VCaP (cell line): ENCODE data around the gene CFAP90.
A peak's percentile ranks its signal among the peaks of the same experiment; 100 is the strongest.

Experiments used
- H3K27ac ChIP-seq: fragments of 450-650 bp; 2 replicates; pipeline ENCODE4 v1.5.1; 2017
- TF ChIP-seq, protein P1 (sequence below): fragments of 450-650 bp; conservative IDR thresholded peaks from 2 replicates; pipeline ENCODE4 v1.5.1; 2017; ENCODE audit warnings: mild to moderate bottlenecking, moderate library complexity

The CFAP90 gene, protein sequence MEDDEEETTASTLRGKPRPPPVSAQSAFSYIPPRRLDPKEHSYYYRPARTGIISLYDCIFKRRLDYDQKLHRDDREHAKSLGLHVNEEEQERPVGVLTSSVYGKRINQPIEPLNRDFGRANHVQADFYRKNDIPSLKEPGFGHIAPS

DNA sequence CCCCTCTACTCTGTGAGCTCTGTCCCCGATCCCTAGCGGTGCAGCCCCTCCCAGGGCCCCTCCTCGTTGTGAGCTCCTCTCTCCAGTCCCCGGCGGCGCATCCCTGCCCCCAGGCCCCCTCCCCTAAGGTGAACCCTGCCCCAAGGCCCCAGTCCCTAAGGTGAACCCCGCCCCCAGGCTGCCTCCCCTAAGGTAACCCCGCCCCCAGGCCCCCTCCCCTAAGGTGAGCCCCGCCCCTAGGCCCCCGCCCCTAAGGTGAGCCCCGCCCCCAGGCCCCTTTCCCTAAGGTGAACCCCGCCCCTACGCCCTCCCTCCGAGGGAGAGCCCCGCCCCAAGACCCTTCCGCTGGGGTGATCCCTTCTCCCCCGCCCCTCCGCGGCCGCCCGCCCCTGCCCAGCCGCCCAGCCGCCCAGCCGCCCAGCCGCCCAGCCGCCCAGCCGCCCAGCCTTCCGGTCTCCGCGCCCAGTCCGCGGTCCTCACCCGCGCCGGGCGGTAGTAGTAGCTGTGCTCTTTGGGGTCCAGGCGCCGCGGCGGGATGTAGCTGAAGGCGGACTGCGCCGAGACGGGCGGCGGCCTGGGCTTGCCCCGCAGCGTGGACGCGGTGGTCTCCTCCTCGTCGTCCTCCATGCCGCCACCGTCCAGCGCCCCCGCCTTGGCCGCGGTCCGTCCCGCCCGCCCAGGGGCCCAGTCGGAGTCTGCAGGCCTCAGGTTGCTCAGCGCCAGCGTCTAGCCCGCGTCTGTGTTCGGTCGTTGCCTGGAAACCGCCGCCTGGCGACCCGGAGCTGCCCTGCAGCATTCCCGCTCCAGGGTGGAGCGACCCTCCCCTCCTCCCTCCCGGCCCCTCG lies at the start of gene CFAP90:
TSS of gene CFAP90 (minus strand) at position 739 of the 845 bp plus-strand sequence. CDS start at position 627, 112 bp downstream.
- TF ChIP-seq, protein P1, sequence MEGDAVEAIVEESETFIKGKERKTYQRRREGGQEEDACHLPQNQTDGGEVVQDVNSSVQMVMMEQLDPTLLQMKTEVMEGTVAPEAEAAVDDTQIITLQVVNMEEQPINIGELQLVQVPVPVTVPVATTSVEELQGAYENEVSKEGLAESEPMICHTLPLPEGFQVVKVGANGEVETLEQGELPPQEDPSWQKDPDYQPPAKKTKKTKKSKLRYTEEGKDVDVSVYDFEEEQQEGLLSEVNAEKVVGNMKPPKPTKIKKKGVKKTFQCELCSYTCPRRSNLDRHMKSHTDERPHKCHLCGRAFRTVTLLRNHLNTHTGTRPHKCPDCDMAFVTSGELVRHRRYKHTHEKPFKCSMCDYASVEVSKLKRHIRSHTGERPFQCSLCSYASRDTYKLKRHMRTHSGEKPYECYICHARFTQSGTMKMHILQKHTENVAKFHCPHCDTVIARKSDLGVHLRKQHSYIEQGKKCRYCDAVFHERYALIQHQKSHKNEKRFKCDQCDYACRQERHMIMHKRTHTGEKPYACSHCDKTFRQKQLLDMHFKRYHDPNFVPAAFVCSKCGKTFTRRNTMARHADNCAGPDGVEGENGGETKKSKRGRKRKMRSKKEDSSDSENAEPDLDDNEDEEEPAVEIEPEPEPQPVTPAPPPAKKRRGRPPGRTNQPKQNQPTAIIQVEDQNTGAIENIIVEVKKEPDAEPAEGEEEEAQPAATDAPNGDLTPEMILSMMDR = peak; percentile 59
- peak within 1 kb of the TSS; percentile 93 for H3K27ac ChIP-seq

DNA sequence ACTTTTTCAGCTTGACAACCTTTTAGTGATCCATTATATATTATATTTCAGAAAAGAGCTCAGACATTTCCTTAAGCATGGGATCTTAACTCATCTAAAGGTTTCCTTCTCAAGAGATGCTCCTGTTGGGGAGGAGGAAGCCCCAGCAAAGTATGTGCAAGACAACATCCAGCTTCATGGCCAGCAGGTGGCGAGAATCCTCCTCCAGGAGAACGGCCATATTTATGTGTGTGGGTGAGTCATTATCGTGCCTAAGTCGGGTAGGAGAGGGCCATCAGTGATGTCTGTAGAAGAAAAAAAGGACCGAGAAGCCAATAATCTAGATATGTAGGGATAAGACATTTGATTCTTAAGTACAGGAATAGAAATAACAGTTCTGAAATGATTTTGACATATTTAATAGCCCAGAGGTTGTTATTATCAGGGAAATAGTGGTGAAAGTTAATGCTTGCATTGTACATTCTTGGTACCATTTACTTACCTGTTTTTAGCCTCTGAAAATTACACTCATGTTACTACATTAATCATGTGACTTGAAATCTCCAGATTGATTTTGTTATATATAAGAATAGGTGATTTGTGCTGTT lies 46.2 kb upstream of the CFAP90 start:
- TF ChIP-seq, protein P1 = peak; percentile 81
- no peak overlapping the region for H3K27ac ChIP-seq

DNA sequence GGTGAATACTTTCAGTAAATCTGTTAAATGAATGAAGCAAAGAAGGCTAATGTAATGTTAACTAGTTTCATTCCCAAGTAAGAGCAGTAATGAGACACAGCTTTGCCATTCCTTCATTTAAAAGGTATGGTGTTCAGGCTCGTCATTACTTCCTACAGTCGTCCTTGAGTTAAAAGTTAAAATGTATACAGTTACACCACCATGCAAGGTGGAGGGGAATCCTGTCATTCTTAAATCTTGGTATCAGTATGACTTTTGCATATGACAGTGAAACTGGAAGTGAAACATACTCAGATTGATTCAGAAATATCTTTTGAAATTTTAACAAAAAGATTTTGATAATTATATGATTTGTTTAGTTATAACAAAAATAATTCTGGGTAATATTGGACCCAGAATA lies 43.9 kb upstream of the CFAP90 start:
- TF ChIP-seq, protein P1 = no peak
- H3K27ac ChIP-seq = no peak overlapping the region

DNA sequence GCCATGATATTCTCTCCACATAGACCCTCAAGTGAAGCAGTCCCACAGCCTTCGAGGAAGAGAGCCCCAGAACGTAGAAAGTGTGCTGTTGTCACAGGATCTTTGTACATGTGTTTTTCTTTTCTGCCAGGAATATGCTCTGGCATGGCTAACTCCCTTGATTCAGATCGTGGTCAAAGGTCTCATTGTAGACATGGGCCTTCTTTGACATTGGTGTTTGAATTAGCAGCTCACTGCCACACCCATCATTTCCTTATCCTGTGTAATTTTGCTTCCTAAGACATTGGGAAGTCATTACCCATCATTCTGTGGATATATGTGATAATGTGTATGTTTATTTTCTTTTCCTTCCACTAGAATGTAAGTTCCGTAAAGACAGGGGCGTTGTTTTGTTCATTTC lies 43.5 kb upstream of the CFAP90 start:
- TF ChIP-seq, protein P1 = no peak
- H3K27ac ChIP-seq = no peak overlapping the region

DNA sequence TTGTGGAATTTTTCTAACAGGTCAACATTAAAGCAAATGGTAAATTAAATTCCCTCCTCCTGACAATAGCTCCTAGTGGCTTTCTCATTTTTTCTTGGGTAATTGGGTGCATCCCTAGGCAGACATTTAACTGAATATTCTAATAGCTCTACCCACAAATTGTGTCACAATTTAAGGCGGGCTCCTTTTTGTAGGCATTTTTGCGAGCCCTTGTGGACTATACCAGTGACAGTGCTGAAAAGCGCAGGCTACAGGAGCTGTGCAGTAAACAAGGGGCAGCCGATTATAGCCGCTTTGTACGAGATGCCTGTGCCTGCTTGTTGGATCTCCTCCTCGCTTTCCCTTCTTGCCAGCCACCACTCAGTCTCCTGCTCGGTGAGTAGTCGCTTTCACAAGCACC lies 38.0 kb upstream of the CFAP90 start:
- TF ChIP-seq, protein P1 = no peak
- H3K27ac ChIP-seq = no peak overlapping the region

DNA sequence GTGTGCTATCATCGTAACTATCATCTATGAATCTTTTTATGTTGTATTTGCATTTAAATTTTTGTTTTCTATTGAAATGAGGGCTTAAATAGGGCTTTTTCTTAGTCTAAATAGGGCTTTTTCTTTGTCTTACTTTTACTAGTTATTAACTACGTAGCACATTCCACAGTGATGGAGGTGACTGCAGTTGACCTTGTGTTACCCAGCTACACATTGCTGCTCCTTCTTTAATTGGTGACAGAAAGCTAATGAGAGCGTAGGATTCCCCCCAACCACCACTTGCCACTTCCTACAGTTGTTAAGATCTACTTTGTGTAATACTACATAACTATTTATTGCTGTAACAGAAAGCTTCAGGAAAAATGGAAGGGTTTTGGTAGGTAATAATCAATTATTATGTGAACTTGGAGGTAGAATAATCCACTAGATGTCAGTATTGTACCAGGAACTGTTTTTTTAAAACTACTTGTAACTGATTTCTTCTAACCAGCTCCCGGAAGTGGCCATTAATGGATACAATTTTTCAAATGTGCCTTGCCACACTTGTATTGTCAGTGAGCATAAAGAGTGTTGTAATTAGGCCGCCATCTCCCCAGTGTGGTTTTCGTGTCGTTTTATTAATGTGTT lies 36.0 kb upstream of the CFAP90 start:
- TF ChIP-seq, protein P1 = peak; percentile 81
- no peak overlapping the region for H3K27ac ChIP-seq
